RWPE1 (cell line): ENCODE data around the gene UBE2L3.
"Not testable (repeated sequence)": the region's sequence is repeated elsewhere in the genome, so short reads cannot be mapped to it uniquely, and the experiment has no call there.

ENCODE experiments used
- CTCF ChIA-PET: fragments of 350-600 bp; sonication (Branson Sonifier 250); formaldehyde crosslinking; extraction: SDS; loops from one replicate; lab custom pipeline; 2021; lab: Yijun Ruan, JAX
- POLR2A ChIA-PET: fragments of 400-600 bp; formaldehyde crosslinking; extraction: SDS; loops from one replicate; lab custom pipeline; 2020; ENCODE audit warnings: antibody characterized with exemption; ENCODE audit not compliant: low non-redundant PET; lab: Yijun Ruan, JAX
- DNase-seq: peaks from one replicate; pipeline ENCODE4 v3.0.0; 2012; ENCODE audit warnings: low spot score
- H3K27ac ChIP-seq: fragments of 450-650 bp; 2 replicates; pipeline ENCODE4 v1.5.1; 2017
- CTCF ChIP-seq: fragments of 450-650 bp; conservative IDR thresholded peaks from 2 replicates; pipeline ENCODE4 v1.5.1; 2017; ENCODE audit warnings: low read depth, mild to moderate bottlenecking

Gene UBE2L3

DNA sequence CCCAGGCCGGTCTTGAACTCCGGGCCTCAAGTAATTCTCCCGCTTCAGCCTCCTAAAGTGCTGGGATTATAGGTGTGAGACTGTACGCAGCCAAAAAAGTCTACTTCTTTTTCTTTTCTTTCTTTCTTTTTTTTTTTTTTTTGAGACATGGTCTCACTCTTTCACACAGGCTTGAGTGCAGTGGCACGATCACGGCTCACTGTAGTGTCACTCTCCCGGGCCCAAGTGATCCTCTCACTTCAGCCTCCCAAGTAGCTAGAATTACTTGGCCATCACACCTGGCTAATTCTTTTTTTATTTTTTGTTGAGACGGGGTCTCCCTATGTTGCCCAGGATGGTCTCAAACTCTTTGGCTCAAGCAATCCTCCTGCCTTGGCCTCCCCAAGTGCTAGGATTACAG, 3.6 kb upstream of the UBE2L3 start:
- CTCF ChIA-PET: no interaction called here
- POLR2A ChIA-PET: no interaction called here
- no peak for DNase-seq
- H3K27ac ChIP-seq: peak overlapping the region; percentile 32; the same call in 1 of the 2 replicates
- no peak for TF ChIP-seq CTCF

- H3K27ac ChIP-seq: peak overlapping the region; percentile 32; the same call in 1 of the 2 replicates
- ChIA-PET CTCF (no interaction called here), POLR2A (no interaction called here)
- TF ChIP-seq CTCF: no peak
- DNase-seq: no peak
Observed at GRCh38 chr22:21564411-21564810, 3.1 kb upstream of the UBE2L3 start.

DNA sequence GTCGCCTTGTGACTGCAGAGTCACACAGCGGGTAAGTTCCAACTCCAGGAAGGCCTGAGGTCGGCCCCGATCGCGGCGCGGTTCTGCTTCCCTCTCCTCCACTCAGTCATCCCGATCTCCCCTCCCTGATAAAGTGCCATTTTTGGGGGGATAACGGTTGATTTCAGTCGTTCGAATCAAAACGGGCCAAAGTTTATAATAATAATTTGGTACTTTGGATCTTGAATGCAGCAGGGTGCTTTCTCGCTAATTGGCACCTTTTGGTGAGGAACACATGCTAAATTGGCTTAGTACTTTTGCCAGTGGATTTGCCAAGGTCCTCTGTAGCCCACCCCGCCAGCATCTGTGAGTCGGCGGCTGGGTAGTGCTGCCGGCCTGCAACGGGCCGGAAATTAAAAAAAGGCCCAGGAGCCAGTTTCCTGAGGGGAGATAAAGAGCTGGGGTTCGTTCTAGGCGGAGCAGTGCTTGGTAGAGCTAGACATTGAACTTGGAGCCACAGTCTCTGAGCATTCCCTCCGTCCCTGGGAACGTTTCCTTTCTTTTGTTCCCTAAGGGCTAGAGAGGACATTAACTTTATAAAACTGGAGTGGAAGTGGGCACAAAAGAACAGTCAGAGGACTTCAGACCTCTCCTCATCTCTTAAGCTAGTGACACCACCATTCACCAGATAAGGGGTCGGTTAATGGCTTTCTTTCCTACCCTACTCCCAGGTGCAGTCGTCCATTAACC, 997 bp downstream of the UBE2L3 start:
- CTCF ChIA-PET: no interaction called here
- POLR2A ChIA-PET: no interaction called here
- TF ChIP-seq CTCF: no peak
- DNase-seq: no peak
- peak overlapping the region; percentile 88 for H3K27ac ChIP-seq

DNA sequence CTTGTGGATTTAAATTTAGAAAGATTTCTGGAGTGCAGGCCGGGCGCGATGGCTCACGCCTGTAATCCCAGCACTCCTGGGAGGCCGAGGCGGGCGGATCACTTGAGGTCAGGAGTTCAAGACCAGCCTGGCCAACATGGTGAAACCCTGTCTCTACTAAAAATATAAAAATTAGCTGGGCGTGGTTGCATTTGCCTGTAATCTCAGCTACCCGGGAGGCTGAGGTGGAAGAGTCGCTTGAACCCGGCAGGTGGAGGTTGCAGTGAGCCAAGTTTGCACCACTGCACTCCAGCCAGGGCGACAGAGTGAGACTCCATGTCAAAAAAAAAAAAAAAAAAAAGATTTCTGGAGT, 1.5 kb downstream of the UBE2L3 start:
- H3K27ac ChIP-seq: peak overlapping the region; percentile 88
- DNase-seq, POLR2A ChIA-PET, CTCF ChIA-PET: not testable (repeated sequence)

DNA sequence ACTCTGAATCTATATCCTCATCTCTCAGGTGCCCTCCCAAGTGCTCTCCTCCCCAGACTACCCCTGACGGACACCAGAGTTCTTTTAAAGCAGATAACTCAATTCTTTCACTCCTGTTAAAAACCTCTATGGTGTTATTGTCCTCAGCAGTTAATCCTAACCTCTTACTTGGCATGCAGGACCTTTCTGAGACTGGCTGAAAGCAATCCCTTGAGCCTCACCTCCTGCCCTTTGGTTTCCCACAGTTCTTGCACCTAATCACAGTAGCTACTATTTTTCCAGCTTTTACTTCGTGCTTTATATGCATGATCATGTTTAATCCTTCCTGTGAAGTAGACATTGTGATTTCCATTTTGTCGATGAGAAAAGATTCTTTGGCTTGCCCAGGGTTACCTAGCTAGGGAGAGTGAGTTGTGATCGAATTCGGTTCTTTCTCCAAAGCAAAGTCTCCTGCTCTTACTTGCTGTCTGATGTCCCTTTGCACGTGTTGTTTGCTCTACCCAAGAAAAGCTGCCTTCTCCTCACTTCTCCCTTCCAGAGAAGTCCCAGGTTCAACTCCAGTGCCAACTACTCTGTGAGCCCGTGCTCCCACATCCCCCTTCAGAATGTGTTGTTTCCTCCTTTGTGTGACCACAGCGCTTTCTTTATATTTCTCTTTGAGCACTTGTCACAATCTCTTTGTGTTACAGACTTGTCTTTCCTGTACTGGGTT, 2.1 kb downstream of the UBE2L3 start:
- ChIA-PET POLR2A (no interaction called here), CTCF (no interaction called here)
- no peak for TF ChIP-seq CTCF
- no peak overlapping the region; the same call in 1 of the 2 replicates for H3K27ac ChIP-seq
- DNase-seq: no peak

DNA sequence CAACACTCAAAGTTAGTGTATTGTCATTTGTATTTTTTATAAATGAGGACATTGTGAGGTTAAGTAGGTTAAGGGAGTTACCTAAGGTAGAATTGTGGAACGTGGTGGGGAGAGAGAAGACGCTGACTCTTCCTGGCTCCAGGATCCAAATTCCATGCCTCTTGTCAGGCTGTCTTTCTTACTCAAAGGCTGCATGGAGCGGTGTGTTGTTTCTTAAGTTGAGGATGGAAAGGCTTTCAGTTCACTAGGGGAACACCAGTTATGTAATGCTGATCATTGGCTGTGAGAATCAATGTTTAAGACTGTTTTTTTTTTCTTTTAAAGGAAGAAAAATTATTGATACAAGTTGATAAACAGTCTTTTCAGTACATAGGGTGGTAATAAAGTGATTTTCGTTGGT, 2.9 kb downstream of the UBE2L3 start:
- POLR2A ChIA-PET: no interaction called here
- CTCF ChIA-PET: no interaction called here
- H3K27ac ChIP-seq: no peak overlapping the region
- no peak for TF ChIP-seq CTCF
- no peak for DNase-seq

GRCh38 chr22:21571679-21572078, 4.2 kb downstream of the UBE2L3 start:
- H3K27ac ChIP-seq: no peak overlapping the region
- no peak for TF ChIP-seq CTCF
- no peak for DNase-seq
- CTCF ChIA-PET: no interaction called here
- POLR2A ChIA-PET: no interaction called here
